PC-3 (cell line): Measurements from ENCODE around the gene PTPN14. TPM values are rescaled to one million over a fixed set of nuclear protein-coding genes. Genes with fewer than 3 reads are reported as not detected.

Source experiments
- ATAC-seq: fragments of 200-7000 bp; cut with Tn5 transposase; 2 replicates; pipeline ENCODE4 v1.9.1; 2020; ENCODE audit warnings: mild to moderate bottlenecking, moderate library complexity
- BruUV-seq: library from RNA; stranded (reverse); fragments of 400-500 nt; replicated peaks from 2 replicates; lab custom pipeline; 2021; lab: Mats Ljungman, UMichigan
- CTCF ChIA-PET: fragments of 300-600 bp; sonication (Branson Sonifier 250); formaldehyde crosslinking; loops from one replicate; lab custom pipeline; 2022; ENCODE audit warnings: antibody characterized with exemption; lab: Charles Lee
- POLR2A ChIA-PET: fragments of 300-600 bp; sonication (Branson Sonifier 250); formaldehyde crosslinking; loops from one replicate; lab custom pipeline; 2022; ENCODE audit warnings: antibody characterized with exemption; ENCODE audit not compliant: unreplicated experiment; lab: Charles Lee
- DNase-seq: peaks from one replicate; pipeline ENCODE4 v3.0.0-alpha.2; 2015
- H2AFZ ChIP-seq: fragments of 300-600 bp; sonication (generic); 2 replicates; pipeline ENCODE4 v1.6.0; 2016; ENCODE audit warnings: antibody characterized with exemption, low read length
- H3F3A ChIP-seq: fragments of 300-600 bp; sonication (generic); one replicate; pipeline ENCODE4 v1.6.0; 2017; ENCODE audit warnings: antibody characterized with exemption, low read length, control low read depth, mild to moderate bottlenecking; ENCODE audit not compliant: unreplicated experiment
- H3K27ac ChIP-seq: fragments of 300-600 bp; sonication (generic); 2 replicates; pipeline ENCODE4 v1.5.1; 2016; ENCODE audit warnings: mild to moderate bottlenecking, low read length
- H3K27me3 ChIP-seq: fragments of 300-600 bp; sonication (generic); 2 replicates; pipeline ENCODE4 v1.6.1; 2016; ENCODE audit warnings: low read length, mixed read lengths
- H3K36me3 ChIP-seq: fragments of 300-600 bp; sonication (generic); 2 replicates; pipeline ENCODE4 v1.6.1; 2016; ENCODE audit warnings: low read depth, mixed run types, low read length, mixed read lengths
- H3K4me1 ChIP-seq: fragments of 300-600 bp; sonication (generic); 2 replicates; pipeline ENCODE4 v1.5.1; 2016; ENCODE audit warnings: low read length; ENCODE audit not compliant: insufficient read depth
- H3K4me2 ChIP-seq: fragments of 300-600 bp; sonication (generic); 2 replicates; pipeline ENCODE4 v1.6.0; 2016; ENCODE audit warnings: low read length
- H3K4me3 ChIP-seq: fragments of 300-600 bp; sonication (generic); 2 replicates; pipeline ENCODE4 v1.5.1; 2016; ENCODE audit warnings: mild to moderate bottlenecking, low read length, mixed read lengths
- H3K79me2 ChIP-seq: fragments of 300-600 bp; sonication (generic); 2 replicates; pipeline ENCODE4 v1.6.1; 2017; ENCODE audit warnings: low read length, mixed read lengths
- H3K9ac ChIP-seq: fragments of 300-600 bp; sonication (generic); 2 replicates; pipeline ENCODE4 v1.6.0; 2016; ENCODE audit warnings: mild to moderate bottlenecking, low read length
- H3K9me2 ChIP-seq: fragments of 300-600 bp; sonication (generic); replicated peaks from 2 replicates; pipeline ENCODE4 v1.6.1; 2016; ENCODE audit warnings: mixed run types, low read length, mixed read lengths
- H3K9me3 ChIP-seq: fragments of 300-600 bp; sonication (generic); 2 replicates; pipeline ENCODE4 v1.6.1; 2016; ENCODE audit warnings: low read length, mixed read lengths
- H4K20me1 ChIP-seq: fragments of 300-600 bp; sonication (generic); 2 replicates; pipeline ENCODE4 v1.6.1; 2016; ENCODE audit warnings: low read length, mixed read lengths
- EZH2 ChIP-seq: fragments of 300-600 bp; sonication (generic); IDR thresholded peaks from one replicate; pipeline ENCODE4 v1.6.1; 2017; ENCODE audit warnings: antibody characterized with exemption, mild to moderate bottlenecking, low read length; ENCODE audit not compliant: unreplicated experiment
- EZH2phosphoT487 ChIP-seq: fragments of 300-600 bp; sonication (generic); IDR thresholded peaks from 2 replicates; pipeline ENCODE4 v1.6.1; 2018; ENCODE audit warnings: mild to moderate bottlenecking, antibody characterized with exemption, low read length, borderline replicate concordance
- intact Hi-C: fragments of 100-400 bp; cut with micrococcal nuclease; formaldehyde crosslinking; loops from 2 replicates; pipeline ENCODE4 v1.9.0; 2023
- total RNA-seq: library from RNA; depleted of rRNA; stranded (reverse); fragments of >200 nt; gene quantifications from 2 replicates; pipeline ENCODE4 v1.2.3, GENCODE V29; 2014
- TF ChIP-seq, protein P1 (sequence below): fragments of 300-600 bp; sonication (generic); conservative IDR thresholded peaks from 2 replicates; pipeline ENCODE4 v1.5.1; 2017; ENCODE audit warnings: antibody characterized with exemption, low read depth, mild to moderate bottlenecking, low read length

The PTPN14 gene
- total RNA-seq, 1 experiment from 2014 or later: 12.6 TPM

- Histone ChIP-seq H3K27me3 (no peaks in the 10 kb centered on the region), H3F3A (no peaks in the 10 kb centered on the region), H2AFZ (no peak overlapping the region), H3K4me1 (peaks cover 42% of the 10 kb centered on the region), H3K9ac (no peak overlapping the region), H3K27ac (peak overlapping the region; percentile 11), H3K4me2 (peak overlapping the region; percentile 51), H3K9me2 (no peaks in the 10 kb centered on the region), H4K20me1 (peaks cover 34% of the 10 kb centered on the region), H3K36me3 (no peaks in the 10 kb centered on the region), H3K79me2 (peaks cover 94% of the 10 kb centered on the region), H3K9me3 (no peaks in the 10 kb centered on the region), H3K4me3 (peak overlapping the region; percentile 17; the same call in 1 of the 2 replicates)
- ATAC-seq: peak; percentile 80
- intact Hi-C loops: loop anchor here (1.0 to 2.0 kb wide), 2 partner anchors 13 to 82 kb away; no protein-coding TSS in a partner anchor
- BruUV-seq: no TSS peak
- CTCF ChIA-PET: interaction anchor here (0.8 kb wide), 1 partner anchor 48 kb away, joined by 3 read pairs; the partner anchor contains the start of gene PTPN14
- TF ChIP-seq EZH2phosphoT487 (no peak), EZH2 (no peak)
- TF ChIP-seq, protein P1, sequence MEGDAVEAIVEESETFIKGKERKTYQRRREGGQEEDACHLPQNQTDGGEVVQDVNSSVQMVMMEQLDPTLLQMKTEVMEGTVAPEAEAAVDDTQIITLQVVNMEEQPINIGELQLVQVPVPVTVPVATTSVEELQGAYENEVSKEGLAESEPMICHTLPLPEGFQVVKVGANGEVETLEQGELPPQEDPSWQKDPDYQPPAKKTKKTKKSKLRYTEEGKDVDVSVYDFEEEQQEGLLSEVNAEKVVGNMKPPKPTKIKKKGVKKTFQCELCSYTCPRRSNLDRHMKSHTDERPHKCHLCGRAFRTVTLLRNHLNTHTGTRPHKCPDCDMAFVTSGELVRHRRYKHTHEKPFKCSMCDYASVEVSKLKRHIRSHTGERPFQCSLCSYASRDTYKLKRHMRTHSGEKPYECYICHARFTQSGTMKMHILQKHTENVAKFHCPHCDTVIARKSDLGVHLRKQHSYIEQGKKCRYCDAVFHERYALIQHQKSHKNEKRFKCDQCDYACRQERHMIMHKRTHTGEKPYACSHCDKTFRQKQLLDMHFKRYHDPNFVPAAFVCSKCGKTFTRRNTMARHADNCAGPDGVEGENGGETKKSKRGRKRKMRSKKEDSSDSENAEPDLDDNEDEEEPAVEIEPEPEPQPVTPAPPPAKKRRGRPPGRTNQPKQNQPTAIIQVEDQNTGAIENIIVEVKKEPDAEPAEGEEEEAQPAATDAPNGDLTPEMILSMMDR: no peak
- peak; percentile 72 for DNase-seq
- POLR2A ChIA-PET: interaction anchor here (0.6 to 0.7 kb wide), 3 partner anchors 13 to 108 kb away, joined by 3 to 13 read pairs (median 4); no protein-coding TSS in a partner anchor
Observed at GRCh38 chr1:214503553-214503952, 47.8 kb downstream of the PTPN14 start.

- Histone ChIP-seq H4K20me1 (peaks cover 26% of the 10 kb centered on the region), H3K27ac (no peak overlapping the region), H3K79me2 (peaks cover 95% of the 10 kb centered on the region), H3K4me2 (no peak overlapping the region), H3K4me3 (no peak overlapping the region), H3K27me3 (no peaks in the 10 kb centered on the region), H3K9ac (no peak overlapping the region), H3K9me3 (no peaks in the 10 kb centered on the region), H3K4me1 (peaks cover 33% of the 10 kb centered on the region), H3K36me3 (no peaks in the 10 kb centered on the region), H3K9me2 (no peaks in the 10 kb centered on the region), H3F3A (no peaks in the 10 kb centered on the region), H2AFZ (no peak overlapping the region)
- no TSS peak for BruUV-seq
- no peak for DNase-seq
- ATAC-seq: no peak
- TF ChIP-seq EZH2 (no peak), EZH2phosphoT487 (no peak)
- TF ChIP-seq, protein P1: no peak
- intact Hi-C loops: no loop called here
- ChIA-PET POLR2A (no interaction called here), CTCF (no interaction called here)
Observed at GRCh38 chr1:214500340-214501055, 50.9 kb downstream of the PTPN14 start.

GRCh38 chr1:214499732-214500131, 51.7 kb downstream of the PTPN14 start:
- peaks cover 94% of the 10 kb centered on the region for H3K79me2 ChIP-seq
- peaks cover 33% of the 10 kb centered on the region for H3K4me1 ChIP-seq
- no peak for ATAC-seq
- no peak overlapping the region for H3K27ac ChIP-seq
- no peaks in the 10 kb centered on the region for H3K36me3 ChIP-seq
- H3K4me2 ChIP-seq: no peak overlapping the region
- intact Hi-C loops: no loop called here
- H3K9me3 ChIP-seq: no peaks in the 10 kb centered on the region
- no peaks in the 10 kb centered on the region for H3K27me3 ChIP-seq
- BruUV-seq: no TSS peak
- CTCF ChIA-PET: no interaction called here
- POLR2A ChIA-PET: no interaction called here
- H3F3A ChIP-seq: no peaks in the 10 kb centered on the region
- H4K20me1 ChIP-seq: peaks cover 21% of the 10 kb centered on the region
- H2AFZ ChIP-seq: no peak overlapping the region
- no peak overlapping the region for H3K9ac ChIP-seq
- no peak for TF ChIP-seq EZH2
- TF ChIP-seq EZH2phosphoT487: no peak
- TF ChIP-seq, protein P1: no peak
- DNase-seq: no peak
- H3K4me3 ChIP-seq: no peak overlapping the region
- H3K9me2 ChIP-seq: no peaks in the 10 kb centered on the region
